ENCODE results near the gene HMX3.

Gene HMX3

DNA sequence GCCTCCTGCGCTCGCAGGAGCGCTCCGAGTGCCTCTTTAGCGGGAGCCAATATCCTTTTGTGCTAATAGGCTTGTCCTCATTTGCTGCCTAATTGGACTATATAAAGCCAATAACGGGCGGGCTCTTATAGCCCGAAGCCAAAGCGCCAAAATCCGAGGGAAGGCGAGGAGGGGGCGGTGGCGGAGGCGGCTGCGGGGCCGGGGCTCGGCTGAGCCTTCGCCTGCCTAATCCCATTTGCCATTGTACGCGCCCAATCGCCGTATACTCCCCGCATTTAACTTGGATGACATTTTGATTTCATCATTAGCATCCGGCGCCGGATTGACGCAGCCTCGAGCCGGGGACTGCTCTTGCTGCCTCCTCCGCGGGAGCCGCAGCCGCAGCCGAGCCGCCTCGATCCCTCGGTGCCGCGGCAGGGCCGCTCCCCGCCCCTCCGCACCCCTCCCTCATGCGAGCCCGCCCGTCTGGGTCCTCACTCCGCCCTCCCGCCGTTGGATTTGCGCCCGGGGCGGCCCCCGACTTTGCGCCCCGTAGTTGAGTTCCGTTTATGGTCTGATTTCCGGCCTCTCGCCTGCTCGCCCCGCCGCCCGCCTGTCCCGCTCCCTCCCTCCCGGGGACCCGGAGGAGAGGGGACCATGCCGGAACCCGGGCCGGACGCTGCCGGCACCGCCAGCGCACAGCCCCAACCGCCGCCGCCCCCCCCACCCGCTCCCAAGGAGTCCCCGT lies at the start of gene HMX3:
Gene HMX3, plus strand, starts transcription at position 556 of the 727 bp plus-strand sequence. Its CDS starts 81 bp downstream, at position 637.
- no peak for DNase-seq

GRCh38 chr10:123086281-123086680 lies 49.5 kb upstream of the HMX3 start:
- DNase-seq = no peak

GRCh38 chr10:123087348-123087747 lies 48.4 kb upstream of the HMX3 start:
- no peak for DNase-seq

DNA sequence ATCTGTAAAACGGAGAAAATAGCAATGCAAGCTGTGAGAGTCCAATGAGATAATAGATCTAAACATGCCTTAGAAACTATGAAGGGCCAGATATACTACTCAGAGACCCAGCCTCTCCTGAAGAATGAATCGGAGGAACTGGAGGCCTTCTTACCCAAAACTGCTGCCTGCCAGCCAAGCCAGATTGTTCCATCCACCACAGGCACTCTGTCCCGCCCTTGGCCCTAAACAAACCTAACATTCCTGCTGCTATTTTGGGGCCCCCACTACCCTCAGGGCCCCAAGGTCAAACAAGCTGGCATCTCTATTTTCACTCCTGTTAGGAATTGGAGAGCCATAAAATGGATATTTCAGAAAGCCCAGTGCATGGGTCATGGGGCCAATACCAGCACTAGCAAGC lies 48.0 kb upstream of the HMX3 start:
- no peak for DNase-seq

GRCh38 chr10:123092635-123093414 lies 42.9 kb upstream of the HMX3 start:
- DNase-seq = no peak

DNA sequence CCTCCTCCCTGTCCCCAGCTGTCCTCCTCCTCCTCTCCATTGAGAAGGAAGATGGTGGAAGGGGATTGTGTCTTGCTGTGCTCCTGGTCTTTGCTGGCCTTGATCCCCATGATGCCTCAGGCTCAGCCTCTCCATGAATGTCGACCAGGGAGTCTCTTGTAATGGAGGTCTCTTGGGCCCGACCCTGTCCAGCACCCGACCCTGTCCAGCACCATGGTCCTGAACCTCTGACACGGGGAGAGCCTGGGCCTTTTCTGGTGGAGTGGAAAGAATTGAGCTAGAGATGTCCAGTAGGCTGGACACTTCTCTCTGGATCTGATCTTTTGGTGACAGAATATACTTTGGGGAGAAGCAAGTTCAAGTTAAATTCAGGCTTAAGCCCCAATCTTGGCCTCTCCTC lies 42.3 kb upstream of the HMX3 start:
- no peak for DNase-seq

DNA sequence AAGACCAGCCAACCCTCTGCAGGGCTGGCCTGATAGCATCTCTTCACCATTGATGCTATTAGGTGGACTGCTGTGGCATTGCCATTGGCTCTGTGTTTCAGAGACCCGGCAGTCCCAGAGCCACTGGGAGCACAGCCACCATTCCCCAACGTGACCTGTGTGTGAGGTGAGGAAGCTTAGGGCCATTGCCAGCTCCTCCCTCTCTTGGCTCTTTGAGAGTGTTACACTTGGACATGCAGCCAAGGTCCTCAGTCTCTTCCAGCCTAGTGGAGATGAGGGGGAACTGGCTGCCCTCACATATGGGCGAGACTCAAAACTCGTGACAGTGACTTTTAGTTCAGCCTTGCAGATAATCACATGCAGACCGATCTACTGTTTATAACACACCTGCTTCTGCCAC lies 39.3 kb upstream of the HMX3 start:
- no peak for DNase-seq

- DNase-seq = no peak
Measured at GRCh38 chr10:123097039-123097438, 38.7 kb upstream of the HMX3 start.

- no peak for DNase-seq
Measured at GRCh38 chr10:123100030-123100762, 35.6 kb upstream of the HMX3 start.

DNA sequence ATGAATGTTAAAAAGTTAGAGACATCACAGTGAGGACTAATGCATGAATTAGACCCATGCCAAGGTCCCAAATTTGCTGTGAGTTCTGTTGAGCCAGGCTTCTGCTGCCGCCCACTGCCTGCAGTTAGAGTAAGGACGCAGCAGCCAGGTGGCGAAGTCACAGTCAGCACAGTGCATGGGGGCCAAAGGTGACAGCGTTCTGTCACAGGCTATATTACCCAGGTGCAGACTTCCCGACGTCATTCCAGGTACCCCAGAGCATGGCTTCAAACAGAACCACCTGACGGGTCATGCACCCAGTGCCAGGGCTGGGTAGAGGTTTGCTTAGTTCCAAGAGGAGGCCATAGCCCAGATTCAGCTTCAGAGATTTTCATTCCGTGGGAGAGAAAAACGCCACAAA lies 33.9 kb upstream of the HMX3 start:
- DNase-seq = no peak

GRCh38 chr10:123102673-123103072 lies 33.1 kb upstream of the HMX3 start:
- no peak for DNase-seq

DNA sequence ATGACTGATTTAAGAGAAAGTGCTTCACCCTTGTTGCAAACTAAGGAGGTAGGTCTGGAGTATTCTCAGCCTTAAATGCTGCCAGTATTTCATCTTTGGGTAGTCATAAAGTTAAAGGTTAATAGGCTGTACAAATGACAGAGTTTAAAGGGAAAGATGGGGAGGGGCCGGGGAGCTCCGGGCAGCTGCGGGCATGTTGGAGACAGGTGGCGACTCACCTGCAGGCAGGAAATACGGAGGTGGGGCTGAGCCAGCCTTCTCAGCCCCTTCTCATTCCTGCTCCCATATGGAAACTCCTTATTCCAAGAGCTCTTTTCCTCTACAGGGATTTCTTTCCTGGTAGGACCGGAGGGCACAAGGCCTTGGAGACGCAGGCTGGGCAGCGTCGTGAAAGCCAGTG lies 31.8 kb upstream of the HMX3 start:
- DNase-seq = no peak

- no peak for DNase-seq
Measured at GRCh38 chr10:123109466-123109865, 26.3 kb upstream of the HMX3 start.

DNA sequence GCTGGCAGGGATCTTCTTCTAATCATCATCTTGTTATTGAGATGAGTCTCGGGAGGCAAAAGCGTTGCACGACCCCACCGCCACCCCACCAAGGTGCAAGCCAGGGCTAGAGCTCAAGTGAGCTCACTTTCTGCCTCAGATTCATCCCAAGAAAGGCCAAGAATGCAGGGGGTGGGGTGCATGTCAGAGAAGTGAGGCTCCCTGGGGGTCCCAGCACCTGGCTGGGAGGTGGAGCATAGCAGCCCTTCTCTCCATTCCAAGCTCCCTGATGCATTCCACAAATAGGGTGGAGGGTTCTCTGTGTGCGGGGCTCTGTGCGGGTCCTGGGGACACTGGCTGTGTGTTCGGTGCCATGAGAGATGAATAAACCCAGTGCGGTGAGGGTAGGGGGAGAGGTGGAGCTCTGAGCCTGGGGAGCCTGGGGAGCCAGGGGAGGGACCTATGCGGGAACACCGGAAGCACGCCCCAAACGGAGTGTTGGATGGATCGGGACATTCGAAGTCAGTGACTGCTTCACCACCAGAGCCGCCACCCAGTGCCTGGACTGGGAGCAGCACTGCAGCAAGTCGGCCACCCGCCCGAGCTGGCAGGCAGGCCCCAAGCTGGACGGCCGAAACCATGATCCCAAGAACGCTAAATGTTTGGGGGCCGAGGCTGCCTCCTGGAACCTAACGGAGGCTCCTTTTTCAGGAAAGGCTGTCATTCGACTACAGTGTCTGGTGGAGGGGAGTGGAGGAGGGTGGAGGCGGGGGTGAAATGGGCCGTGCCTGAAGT lies 17.9 kb upstream of the HMX3 start:
- no peak for DNase-seq

DNA sequence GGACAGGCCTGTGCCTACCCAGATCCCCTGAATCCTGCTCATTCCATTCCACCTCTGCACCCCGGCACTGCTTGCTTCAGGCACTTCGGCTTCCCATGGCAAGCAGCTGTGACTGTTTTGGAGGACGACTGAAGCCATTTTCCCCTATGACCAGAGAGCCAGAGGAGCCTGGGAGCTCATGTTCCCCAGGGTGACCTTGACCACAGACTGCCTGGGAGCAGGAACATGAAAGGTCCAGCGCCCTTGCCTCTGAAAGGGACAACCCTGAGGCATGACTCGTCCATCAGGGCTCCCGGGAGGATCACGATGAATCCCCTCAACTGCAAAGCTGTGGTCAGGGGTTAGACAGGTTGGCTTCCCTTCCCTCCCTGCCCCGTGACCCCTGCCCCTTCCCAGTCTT lies 16.7 kb upstream of the HMX3 start:
- DNase-seq = no peak

DNA sequence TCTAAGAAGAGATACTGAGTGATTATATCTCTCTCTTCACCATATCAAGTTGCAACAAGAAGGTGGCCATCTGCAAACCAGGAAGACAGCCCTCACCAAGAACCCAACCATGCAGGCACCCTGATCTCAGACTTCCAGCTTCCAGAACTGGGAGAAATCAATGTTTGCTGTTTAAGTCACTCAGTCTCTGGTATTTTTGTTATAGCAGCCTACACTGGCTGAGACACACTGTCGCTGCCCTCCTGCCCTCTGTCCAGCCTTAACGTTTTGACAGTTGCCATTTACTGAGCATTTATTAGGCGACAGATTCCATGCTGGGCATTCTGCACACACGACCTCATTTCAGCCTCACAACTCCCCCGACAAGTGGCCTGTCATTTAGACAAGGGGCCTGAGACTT lies 9.5 kb upstream of the HMX3 start:
- no peak for DNase-seq

GRCh38 chr10:123129618-123130271 lies 6.0 kb upstream of the HMX3 start:
- no peak for DNase-seq

DNA sequence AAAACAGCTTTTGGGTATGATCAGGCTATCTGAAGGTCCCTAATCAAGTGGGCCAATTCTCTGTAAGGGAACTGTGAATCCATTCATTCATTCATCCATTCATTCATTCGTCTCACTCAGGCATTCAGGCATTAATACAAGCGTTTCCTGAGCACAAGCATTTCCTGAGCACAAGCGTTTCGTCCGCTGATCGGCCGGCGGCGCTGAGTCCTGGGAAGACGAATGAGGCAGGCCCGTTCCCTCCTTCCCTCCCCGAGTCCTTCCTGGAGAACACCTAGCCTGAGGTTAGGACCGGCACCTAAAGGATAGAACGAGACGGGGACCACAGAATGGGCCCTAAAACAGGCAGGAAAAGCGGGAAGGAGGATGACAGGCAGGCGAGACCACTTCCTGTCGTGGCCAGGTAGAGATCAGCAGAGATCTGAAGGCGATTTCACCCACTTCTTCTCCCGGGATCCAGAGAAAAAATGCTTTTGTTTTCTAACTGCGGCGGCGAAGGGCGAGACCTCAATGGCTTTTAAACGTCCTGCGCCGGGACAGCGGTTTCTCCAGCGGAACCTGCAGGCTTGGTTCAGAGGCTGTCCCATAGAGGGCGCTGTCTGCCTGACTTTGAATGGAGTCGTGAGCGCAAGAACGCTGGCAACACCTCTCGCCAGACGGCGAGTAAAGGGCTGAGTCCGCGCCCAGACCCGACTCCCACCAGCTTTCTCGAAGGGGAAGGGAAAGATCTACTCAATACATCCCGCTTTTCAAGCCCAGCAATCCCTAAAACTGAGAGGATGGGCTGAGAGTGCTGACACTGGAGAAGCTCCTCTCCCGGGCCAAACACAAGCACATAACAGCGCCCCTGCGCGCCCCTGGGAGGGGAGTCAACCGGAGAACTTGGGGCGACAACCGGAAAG lies 2.9 kb upstream of the HMX3 start:
- no peak for DNase-seq

- DNase-seq = no peak
Measured at GRCh38 chr10:123133541-123134342, 2.0 kb upstream of the HMX3 start.

DNA sequence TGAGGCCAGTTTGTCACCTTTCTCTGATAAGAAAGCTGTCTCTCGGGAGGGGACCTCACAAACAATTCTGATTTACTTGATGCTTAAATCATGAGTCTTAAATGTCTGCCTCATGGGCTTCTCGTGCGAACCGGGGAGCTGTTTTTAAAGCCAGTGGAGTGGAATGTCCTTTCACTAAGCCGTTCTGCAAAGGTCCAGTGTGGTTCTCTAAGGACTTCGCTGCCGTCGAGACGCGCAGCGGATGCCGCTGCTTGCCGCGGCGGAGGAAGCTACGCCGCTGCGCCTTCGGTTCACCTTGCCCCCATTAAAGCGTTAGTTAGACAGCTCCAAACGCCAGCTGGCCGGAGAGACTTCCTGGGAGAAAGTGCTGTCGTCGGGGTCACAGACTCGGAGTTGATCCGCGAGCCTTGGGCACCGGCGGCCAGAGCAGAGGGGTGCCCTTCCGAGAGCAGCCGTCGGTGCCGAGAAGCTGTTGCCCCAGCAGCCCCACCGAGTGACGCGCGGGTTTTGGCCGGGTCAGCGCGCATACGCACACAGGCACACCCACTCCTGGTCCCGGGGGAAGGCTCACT lies 1.3 kb upstream of the HMX3 start:
- no peak for DNase-seq

All from NK-92 treated with Interleukin-12 subunit alpha and Interleukin-12 subunit beta, amount 100 ng/mL, for 24 hours (cell line).